GM10847 (cell line): Measurements from ENCODE around the gene IGDCC3.

Experiments used
- POLR2A ChIP-seq: IDR thresholded peaks from 2 replicates; pipeline ENCODE4 v1.6.1; 2011; ENCODE audit not compliant: insufficient read length; ENCODE audit errors: extremely low read depth

IGDCC3 gene

GRCh38 chr15:65346856-65347598, 30.8 kb downstream of the IGDCC3 start:
- TF ChIP-seq POLR2A, result no peak

GRCh38 chr15:65344914-65345275, 32.9 kb downstream of the IGDCC3 start:
- no peak for TF ChIP-seq POLR2A

- TF ChIP-seq POLR2A, result no peak
These were observed 33.4 kb downstream of the IGDCC3 start for GRCh38 chr15:65344214-65344913.

GRCh38 chr15:65343374-65343981, 34.3 kb downstream of the IGDCC3 start:
- no peak for TF ChIP-seq POLR2A

GRCh38 chr15:65342493-65342892, 35.3 kb downstream of the IGDCC3 start:
- TF ChIP-seq POLR2A, result no peak

- TF ChIP-seq POLR2A, result no peak
These were observed 37.9 kb downstream of the IGDCC3 start for GRCh38 chr15:65339920-65340319.

GRCh38 chr15:65339416-65339815, 38.4 kb downstream of the IGDCC3 start:
- no peak for TF ChIP-seq POLR2A

GRCh38 chr15:65338823-65339222, 39.0 kb downstream of the IGDCC3 start:
- no peak for TF ChIP-seq POLR2A

- TF ChIP-seq POLR2A, result no peak
These were observed 39.4 kb downstream of the IGDCC3 start for GRCh38 chr15:65338366-65338765.

GRCh38 chr15:65337436-65338070, 40.2 kb downstream of the IGDCC3 start:
- TF ChIP-seq POLR2A, result no peak

- TF ChIP-seq POLR2A, result no peak
These were observed 41.0 kb downstream of the IGDCC3 start for GRCh38 chr15:65336493-65337435.

- no peak for TF ChIP-seq POLR2A
These were observed 42.3 kb downstream of the IGDCC3 start for GRCh38 chr15:65335278-65336055.

GRCh38 chr15:65334586-65335231, 43.1 kb downstream of the IGDCC3 start:
- TF ChIP-seq POLR2A, result no peak

- no peak for TF ChIP-seq POLR2A
These were observed 43.9 kb downstream of the IGDCC3 start for GRCh38 chr15:65333856-65334255.
